A549 (cell line): ENCODE results near the gene WDR5B. TPM values are rescaled to one million over a fixed set of nuclear protein-coding genes. Genes with fewer than 3 reads are reported as not detected.

Source experiments
- ATOH8 ChIP-seq: fragments of 250-450 bp; sonication (Bioruptor Pico); IDR thresholded peaks from 2 replicates; pipeline ENCODE4 v1.5.0; 2020; ENCODE audit warnings: low read depth, mild to moderate bottlenecking, moderate library complexity
- BCL3 ChIP-seq: fragments of >200 bp; sonication (Bioruptor Twin); formaldehyde crosslinking; IDR thresholded peaks from 3 replicates; pipeline ENCODE4 v1.6.1; 2016
- BHLHE40 ChIP-seq: IDR thresholded peaks from 2 replicates; pipeline ENCODE4 v1.6.1; 2012; ENCODE audit warnings: low read depth, low read length, inconsistent platforms
- CBX2 ChIP-seq: fragments of 200-600 bp; sonication (generic); IDR thresholded peaks from 2 replicates; pipeline ENCODE4 v1.6.1; 2016; ENCODE audit warnings: low read depth, mild to moderate bottlenecking, borderline replicate concordance
- FOSB ChIP-seq: fragments of 250-450 bp; sonication (Bioruptor Pico); IDR thresholded peaks from 2 replicates; pipeline ENCODE4 v1.5.0; 2020; ENCODE audit warnings: mild to moderate bottlenecking, moderate library complexity
- FOSL2 ChIP-seq, 2 experiments: fragments of 450-650 bp in 1 of 2; fragments of >200 bp in 1 of 2; sonication (Bioruptor Twin) in 1 of 2; formaldehyde crosslinking; IDR thresholded peaks; 2 replicates each; pipeline versions ENCODE4 v1.5.0 to v1.6.1; 2016 to 2020; ENCODE audit warnings: mild to moderate bottlenecking in 1 of 2, moderate library complexity in 1 of 2
- FOXS1 ChIP-seq: fragments of 250-450 bp; sonication (Bioruptor Pico); IDR thresholded peaks from 2 replicates; pipeline ENCODE4 v1.5.0; 2020; ENCODE audit warnings: mild to moderate bottlenecking, moderate library complexity
- HMGXB4 ChIP-seq: fragments of 250-450 bp; sonication (Bioruptor Pico); IDR thresholded peaks from 2 replicates; pipeline ENCODE4 v1.5.0; 2021; ENCODE audit warnings: mild to moderate bottlenecking, moderate library complexity, borderline replicate concordance
- HOXA7 ChIP-seq: fragments of 250-450 bp; sonication (Bioruptor Pico); IDR thresholded peaks from 2 replicates; pipeline ENCODE4 v1.5.0; 2020; ENCODE audit warnings: mild to moderate bottlenecking, moderate library complexity
- KDM1A ChIP-seq: fragments of 200-600 bp; sonication (generic); IDR thresholded peaks from 2 replicates; pipeline ENCODE4 v1.6.1; 2016; ENCODE audit warnings: low read depth, mild to moderate bottlenecking
- MAFK ChIP-seq: fragments of 450-650 bp; IDR thresholded peaks from 2 replicates; pipeline ENCODE4 v1.6.1; 2014; ENCODE audit not compliant: partially characterized antibody
- MAX ChIP-seq: IDR thresholded peaks from 2 replicates; pipeline ENCODE4 v1.6.1; 2012
- MYC ChIP-seq: IDR thresholded peaks from 2 replicates; pipeline ENCODE4 v1.6.1; 2012; ENCODE audit warnings: mild to moderate bottlenecking, inconsistent platforms, low read length, improper control_type of control experiment, borderline replicate concordance
- NR3C1 ChIP-seq: fragments of >200 bp; sonication (Bioruptor Twin); formaldehyde crosslinking; IDR thresholded peaks from 3 replicates; pipeline ENCODE4 v1.6.1; 2017
- PBX3 ChIP-seq: IDR thresholded peaks from 2 replicates; pipeline ENCODE4 v1.6.1; 2012
- POLR2A ChIP-seq: IDR thresholded peaks from 2 replicates; pipeline ENCODE4 v1.6.1; 2012; ENCODE audit warnings: mild to moderate bottlenecking, low read length
- RARB ChIP-seq: fragments of 250-450 bp; sonication (Bioruptor Pico); IDR thresholded peaks from 2 replicates; pipeline ENCODE4 v1.8.0; 2021; ENCODE audit warnings: mild to moderate bottlenecking, moderate library complexity
- REST ChIP-seq: fragments of 200-600 bp; sonication (generic); IDR thresholded peaks from 2 replicates; pipeline ENCODE4 v1.6.1; 2016; ENCODE audit warnings: antibody characterized with exemption, mild to moderate bottlenecking, moderate library complexity
- SMC3 ChIP-seq: fragments of >200 bp; sonication (Bioruptor Twin); formaldehyde crosslinking; IDR thresholded peaks from 3 replicates; pipeline ENCODE4 v1.6.1; 2018; ENCODE audit warnings: inconsistent platforms
- TP53 ChIP-seq: fragments of 250-450 bp; sonication (Bioruptor Pico); IDR thresholded peaks from 2 replicates; pipeline ENCODE4 v1.5.0; 2021; ENCODE audit warnings: mild to moderate bottlenecking, moderate library complexity
- ZFP36 ChIP-seq: fragments of 450-650 bp; IDR thresholded peaks from 2 replicates; pipeline ENCODE4 v1.6.1; 2014; ENCODE audit warnings: borderline replicate concordance; ENCODE audit not compliant: partially characterized antibody
- ZSCAN20 ChIP-seq: fragments of 250-450 bp; sonication (Bioruptor Pico); IDR thresholded peaks from 2 replicates; pipeline ENCODE4 v1.8.0; 2022; ENCODE audit warnings: mild to moderate bottlenecking, moderate library complexity
- polyA plus RNA-seq, 4 experiments: library from polyadenylated mRNA; depleted of rRNA in 3 of 4; stranded (reverse); fragments of >200 nt; fragmentation: RNase III in 1 of 4; extraction: RNeasy Plus Mini Kit Qiagen cat#74134 plus additional on column Dnase treatment in 1 of 4; gene quantifications; 2 replicates in 3 of 4; 3 replicates in 1 of 4; pipeline ENCODE4 v1.2.3, GENCODE V29; 2011 to 2017

WDR5B gene
- polyA plus RNA-seq, 2 of the 4 experiments (the other 2 are of a cell fraction) = 5.9 to 10.2 TPM

GRCh38 chr3:122415762-122416654 is at the start of gene WDR5B (continued):
- TF ChIP-seq REST (no peak), ZFP36 (no peak), BHLHE40 (no peak), FOSB (CRISPR knock-in tag) (no peak), FOXS1 (CRISPR knock-in tag) (no peak), MAX (peak; percentile 75), HMGXB4 (CRISPR knock-in tag) (no peak), MYC (0 out of 2 replicates have a peak, but pooled peaks have one; percentile 69), ZSCAN20 (CRISPR knock-in tag) (no peak), TP53 (CRISPR knock-in tag) (no peak), CBX2 (no peak), PBX3 (peak; percentile 33; the same call in 1 of the 2 replicates), BCL3 (peak; percentile 86), POLR2A (peak; percentile 62), FOSL2 (IDR thresholded peaks at IDR 0.05) (no peak), FOSL2 (CRISPR knock-in tag; IDR thresholded peaks at IDR 0.05) (no peak), SMC3 (no peak), KDM1A (no peak), NR3C1 (no peak), ATOH8 (CRISPR knock-in tag) (no peak), MAFK (no peak), RARB (CRISPR knock-in tag) (no peak), HOXA7 (no peak)
